ENCODE results near the gene CRYBA4. TPM values are rescaled to one million over a fixed set of nuclear protein-coding genes. Genes with fewer than 3 reads are reported as not detected.

CRYBA4 gene
- total RNA-seq, 1 experiment from 2014 or later = not detected

DNA sequence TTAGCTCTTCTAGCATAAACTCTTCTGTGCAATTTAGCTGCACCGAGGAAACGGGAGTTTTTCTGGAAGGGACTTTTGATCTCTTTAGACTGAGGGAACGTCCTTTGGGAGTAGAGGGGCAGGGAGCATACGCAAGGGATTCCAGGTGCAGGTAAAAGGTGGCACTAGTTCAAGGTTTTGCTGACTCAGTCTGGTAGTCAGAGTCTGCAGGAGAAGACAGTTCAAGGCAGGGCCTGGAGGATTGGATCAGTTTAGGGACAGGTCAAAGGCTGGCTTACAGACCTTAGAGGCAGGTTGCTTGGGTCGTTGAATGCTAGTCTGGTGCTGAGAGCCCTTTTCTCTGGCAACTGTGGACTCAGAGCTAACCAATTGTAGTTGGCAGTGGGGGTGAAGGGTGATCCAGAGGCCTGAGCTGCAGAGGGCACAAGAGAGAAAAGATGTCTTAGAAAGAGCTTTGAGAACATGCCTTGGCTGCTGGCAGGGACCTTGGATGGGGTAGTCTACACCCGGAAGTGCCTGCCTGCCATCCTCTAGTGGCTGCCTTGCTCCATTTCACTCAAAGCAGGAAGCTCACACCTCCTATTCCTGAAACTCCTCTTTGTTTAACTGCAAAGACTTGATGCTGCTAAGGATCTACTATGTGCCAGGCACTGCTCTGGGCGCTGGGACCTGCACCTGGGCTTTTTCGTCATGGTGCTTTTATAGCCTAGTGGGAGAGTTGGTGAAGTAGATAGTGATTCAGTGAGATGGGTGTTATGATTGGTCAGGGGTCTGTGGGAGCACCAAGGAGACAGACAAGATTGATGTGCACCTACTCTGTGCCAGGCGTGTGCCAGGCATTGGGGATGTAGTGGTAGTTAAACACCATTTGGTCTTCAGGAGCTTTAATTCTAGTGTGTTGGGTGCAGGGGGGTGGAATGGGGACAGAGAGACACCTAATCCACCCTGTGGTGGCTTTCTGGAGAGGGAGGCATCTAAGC lies 52.7 kb downstream of the CRYBA4 start:
- ChIA-PET POLR2A (ENCODE audit: unreplicated experiment) (no interaction called here), CTCF (no interaction called here)
- H3F3A ChIP-seq (ENCODE audit: low read length, unreplicated experiment) = peaks cover 4% of the 10 kb centered on the region
- H3K9me3 ChIP-seq (ENCODE audit: low read length) = no peaks in the 10 kb centered on the region
- no peaks in the 10 kb centered on the region for H3K9me2 ChIP-seq (replicated peaks; ENCODE audit: low read length)
- H2AFZ ChIP-seq (ENCODE audit: low read length) = no peak overlapping the region
- DNase-seq (no peak), ATAC-seq (no peak)
- H3K4me1 ChIP-seq (ENCODE audit: insufficient read depth, low read length) = peaks cover 16% of the 10 kb centered on the region
- H3K4me2 ChIP-seq (ENCODE audit: low read length) = peak overlapping the region; percentile 98
- no peak overlapping the region for H3K27ac ChIP-seq (ENCODE audit: low read length)
- H3K79me2 ChIP-seq (ENCODE audit: low read length) = peaks cover 19% of the 10 kb centered on the region
- no peaks in the 10 kb centered on the region for H3K36me3 ChIP-seq (ENCODE audit: low read depth, low read length)
- BruUV-seq (replicated peaks) = no TSS peak
- TF ChIP-seq EZH2phosphoT487 (IDR thresholded peaks at IDR 0.05; ENCODE audit: borderline replicate concordance, low read length) = no peak
- TF ChIP-seq, protein P1, sequence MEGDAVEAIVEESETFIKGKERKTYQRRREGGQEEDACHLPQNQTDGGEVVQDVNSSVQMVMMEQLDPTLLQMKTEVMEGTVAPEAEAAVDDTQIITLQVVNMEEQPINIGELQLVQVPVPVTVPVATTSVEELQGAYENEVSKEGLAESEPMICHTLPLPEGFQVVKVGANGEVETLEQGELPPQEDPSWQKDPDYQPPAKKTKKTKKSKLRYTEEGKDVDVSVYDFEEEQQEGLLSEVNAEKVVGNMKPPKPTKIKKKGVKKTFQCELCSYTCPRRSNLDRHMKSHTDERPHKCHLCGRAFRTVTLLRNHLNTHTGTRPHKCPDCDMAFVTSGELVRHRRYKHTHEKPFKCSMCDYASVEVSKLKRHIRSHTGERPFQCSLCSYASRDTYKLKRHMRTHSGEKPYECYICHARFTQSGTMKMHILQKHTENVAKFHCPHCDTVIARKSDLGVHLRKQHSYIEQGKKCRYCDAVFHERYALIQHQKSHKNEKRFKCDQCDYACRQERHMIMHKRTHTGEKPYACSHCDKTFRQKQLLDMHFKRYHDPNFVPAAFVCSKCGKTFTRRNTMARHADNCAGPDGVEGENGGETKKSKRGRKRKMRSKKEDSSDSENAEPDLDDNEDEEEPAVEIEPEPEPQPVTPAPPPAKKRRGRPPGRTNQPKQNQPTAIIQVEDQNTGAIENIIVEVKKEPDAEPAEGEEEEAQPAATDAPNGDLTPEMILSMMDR (conservative IDR thresholded peaks at IDR 0.05; ENCODE audit: low read depth, low read length) = no peak
- no peak for TF ChIP-seq EZH2 (IDR thresholded peaks at IDR 0.05; ENCODE audit: low read length, unreplicated experiment)
- H3K27me3 ChIP-seq (ENCODE audit: low read length) = no peaks in the 10 kb centered on the region
- intact Hi-C loops (cut with micrococcal nuclease) = loop anchor here (5.0 to 10.0 kb wide), 2 partner anchors 70 to 88 kb away; no protein-coding TSS in a partner anchor
- no peaks in the 10 kb centered on the region for H4K20me1 ChIP-seq (ENCODE audit: low read length)
- no peak overlapping the region for H3K9ac ChIP-seq (ENCODE audit: low read length)
- peak overlapping the region; percentile 85; the same call in 1 of the 2 replicates for H3K4me3 ChIP-seq (ENCODE audit: low read length)

DNA sequence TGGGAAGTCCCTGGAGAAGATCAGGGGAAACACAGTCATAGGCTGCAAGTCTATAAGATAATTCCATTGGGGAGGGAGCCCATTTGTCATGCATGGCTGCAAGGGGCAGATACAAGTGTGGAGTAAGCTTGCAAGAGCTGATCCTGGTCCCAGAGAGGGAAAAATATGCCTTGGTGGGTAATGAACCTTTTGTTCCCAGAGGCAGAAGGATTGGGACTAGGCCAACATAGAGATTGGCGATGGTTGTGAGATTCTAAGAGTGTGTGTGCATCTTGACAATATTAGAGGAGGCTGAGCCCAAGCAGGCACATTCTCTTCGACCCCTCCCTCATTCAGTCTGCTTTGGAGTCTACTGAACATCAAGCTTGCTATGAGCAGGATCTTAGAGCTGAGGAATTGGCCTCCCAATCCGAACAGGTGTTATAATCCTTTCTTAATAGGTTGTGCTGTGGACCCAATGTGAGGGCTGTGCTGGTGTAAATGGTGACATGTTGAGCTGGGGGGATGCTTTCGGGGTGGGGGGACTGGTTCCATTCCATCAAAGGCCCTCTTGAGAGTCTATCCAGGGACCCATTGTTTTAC lies 54.0 kb downstream of the CRYBA4 start:
- no peak overlapping the region for H3K4me2 ChIP-seq (ENCODE audit: low read length)
- no peak overlapping the region for H3K27ac ChIP-seq (ENCODE audit: low read length)
- H3K4me1 ChIP-seq (ENCODE audit: insufficient read depth, low read length) = peaks cover 16% of the 10 kb centered on the region
- TF ChIP-seq EZH2 (IDR thresholded peaks at IDR 0.05; ENCODE audit: low read length, unreplicated experiment) = no peak
- TF ChIP-seq, protein P1 (conservative IDR thresholded peaks at IDR 0.05; ENCODE audit: low read depth, low read length) = no peak
- no peak for TF ChIP-seq EZH2phosphoT487 (IDR thresholded peaks at IDR 0.05; ENCODE audit: borderline replicate concordance, low read length)
- no peaks in the 10 kb centered on the region for H3K36me3 ChIP-seq (ENCODE audit: low read depth, low read length)
- H3K27me3 ChIP-seq (ENCODE audit: low read length) = no peaks in the 10 kb centered on the region
- intact Hi-C loops (cut with micrococcal nuclease) = loop anchor here (5.0 to 10.0 kb wide), 2 partner anchors 69 to 87 kb away; no protein-coding TSS in a partner anchor
- BruUV-seq (replicated peaks) = no TSS peak
- no peak for DNase-seq
- peaks cover 4% of the 10 kb centered on the region for H3F3A ChIP-seq (ENCODE audit: low read length, unreplicated experiment)
- H3K4me3 ChIP-seq (ENCODE audit: low read length) = no peak overlapping the region
- H3K9me2 ChIP-seq (replicated peaks; ENCODE audit: low read length) = no peaks in the 10 kb centered on the region
- no peak for ATAC-seq
- ChIA-PET POLR2A (ENCODE audit: unreplicated experiment) (no interaction called here), CTCF (no interaction called here)
- H3K9ac ChIP-seq (ENCODE audit: low read length) = no peak overlapping the region
- H2AFZ ChIP-seq (ENCODE audit: low read length) = no peak overlapping the region
- H3K9me3 ChIP-seq (ENCODE audit: low read length) = no peaks in the 10 kb centered on the region
- no peaks in the 10 kb centered on the region for H4K20me1 ChIP-seq (ENCODE audit: low read length)
- peaks cover 19% of the 10 kb centered on the region for H3K79me2 ChIP-seq (ENCODE audit: low read length)

All from PC-3 (cell line).